HG03159 (cell line): ENCODE measurements around the gene SETMAR.

Experiments
- ATAC-seq: cut with Tn5 transposase; IDR thresholded peaks from one replicate; pipeline ENCODE4 v1.9.1; 2021; ENCODE audit warnings: mild to moderate bottlenecking, moderate library complexity; ENCODE audit not compliant: unreplicated experiment

SETMAR gene

GRCh38 chr3:4351164-4351855 lies 48.1 kb downstream of the SETMAR start:
- peak; percentile 52 for ATAC-seq

GRCh38 chr3:4351872-4352271 lies 48.7 kb downstream of the SETMAR start:
- no peak for ATAC-seq

- no peak for ATAC-seq
Observed at GRCh38 chr3:4355401-4356219, 52.4 kb downstream of the SETMAR start.

GRCh38 chr3:4356220-4356540 lies 53.0 kb downstream of the SETMAR start:
- no peak for ATAC-seq

- no peak for ATAC-seq
Observed at GRCh38 chr3:4356546-4357410, 53.6 kb downstream of the SETMAR start.

- no peak for ATAC-seq
Observed at GRCh38 chr3:4358273-4358672, 55.1 kb downstream of the SETMAR start.

- ATAC-seq: no peak
Observed at GRCh38 chr3:4359805-4360502, 56.8 kb downstream of the SETMAR start.

GRCh38 chr3:4360817-4361216 lies 57.6 kb downstream of the SETMAR start:
- no peak for ATAC-seq

GRCh38 chr3:4362523-4362922 lies 59.4 kb downstream of the SETMAR start:
- ATAC-seq: no peak
